Activated CD8-positive, alpha-beta memory T cell treated with anti-CD3 and anti-CD28 coated beads for 48 hours (primary cell): Measurements from ENCODE around the gene ATP5ME.
"Not testable (repeated sequence)": the region's sequence is repeated elsewhere in the genome, so short reads cannot be mapped to it uniquely, and the experiment has no call there.

Experiments
- DNase-seq, 3 experiments: peaks; one replicate each; pipeline ENCODE4 v3.0.0-alpha.2; 2020; ENCODE audit warnings: low read depth in 2 of 3, low spot score in 2 of 3

ATP5ME gene, protein sequence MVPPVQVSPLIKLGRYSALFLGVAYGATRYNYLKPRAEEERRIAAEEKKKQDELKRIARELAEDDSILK

DNA sequence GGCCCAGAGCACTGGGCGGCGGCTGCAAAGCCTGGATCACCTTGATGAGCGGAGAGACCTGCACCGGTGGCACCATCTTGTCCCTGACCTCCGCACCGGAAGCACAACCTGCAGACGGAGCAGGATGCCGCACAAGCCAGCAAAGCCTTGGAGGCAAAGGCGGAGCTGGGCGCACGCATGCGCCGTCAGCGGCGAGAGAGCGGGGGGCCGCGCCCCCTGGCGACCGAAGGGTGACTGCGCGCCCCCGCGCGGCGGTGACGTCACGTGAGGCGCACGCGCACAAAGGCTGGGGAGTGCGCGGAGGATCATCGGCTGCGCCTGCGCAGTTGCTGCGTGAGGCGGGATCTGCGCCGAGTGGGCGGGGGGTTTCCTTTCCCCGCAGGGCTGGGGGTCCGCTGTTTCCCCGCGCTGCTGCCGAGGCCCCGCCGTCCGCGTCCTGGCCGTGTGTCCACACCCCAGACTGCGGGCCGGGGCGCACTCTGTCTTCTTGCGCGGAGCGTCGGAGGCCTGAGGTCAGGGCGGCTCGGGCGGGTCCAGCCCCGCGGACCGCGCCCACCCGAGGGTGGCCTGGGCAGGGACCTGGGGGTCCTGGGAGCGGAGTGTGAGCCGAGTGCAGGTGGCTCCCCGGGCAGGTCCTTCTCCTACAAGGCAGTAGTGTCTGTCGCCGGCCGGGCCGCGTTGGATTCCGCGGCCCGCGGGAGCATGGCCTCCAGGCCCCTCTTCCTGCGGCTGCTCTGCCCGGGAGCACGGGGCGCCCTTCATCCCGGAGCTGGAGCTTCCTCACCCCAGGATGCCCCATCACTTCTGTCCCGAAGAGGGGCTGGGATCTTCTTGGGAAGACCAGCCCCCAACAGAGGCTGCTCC is at the start of gene ATP5ME, which contains the start of gene MYL5:
ATP5ME (minus strand) TSS at position 105 of the 864 bp plus-strand sequence; CDS start at position 76, 29 bp downstream.
MYL5 (plus strand) TSS at position 371 of the 864 bp plus-strand sequence. CDS start 3,485 bp downstream, outside the sequence.
- DNase-seq: peak; percentile 94 to 98 (median 96)

DNA sequence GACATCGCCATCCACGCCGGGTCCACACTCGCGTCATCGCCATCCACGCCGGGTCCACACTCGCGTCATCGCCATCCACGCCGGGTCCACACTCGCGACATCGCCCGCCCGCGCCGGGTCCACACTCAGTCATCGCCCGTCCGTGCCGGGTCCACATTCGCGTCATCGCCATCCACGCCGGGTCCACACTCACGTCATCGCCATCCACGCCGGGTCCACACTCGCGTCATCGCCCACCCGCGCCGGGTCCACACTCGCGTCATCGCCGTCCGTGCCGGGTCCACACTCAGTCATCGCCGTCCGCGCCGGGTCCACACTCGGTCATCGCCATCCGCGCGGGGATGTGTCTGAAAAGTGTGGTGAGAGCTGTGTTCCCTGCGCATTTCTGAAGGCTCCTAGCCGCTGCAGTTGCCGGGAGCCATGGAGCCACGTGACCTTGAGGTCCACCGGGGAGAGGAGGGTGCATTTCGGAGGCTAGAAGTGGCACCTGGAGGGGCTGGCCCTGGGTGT is 48.8 kb upstream of the ATP5ME start:
- DNase-seq: no peak

DNA sequence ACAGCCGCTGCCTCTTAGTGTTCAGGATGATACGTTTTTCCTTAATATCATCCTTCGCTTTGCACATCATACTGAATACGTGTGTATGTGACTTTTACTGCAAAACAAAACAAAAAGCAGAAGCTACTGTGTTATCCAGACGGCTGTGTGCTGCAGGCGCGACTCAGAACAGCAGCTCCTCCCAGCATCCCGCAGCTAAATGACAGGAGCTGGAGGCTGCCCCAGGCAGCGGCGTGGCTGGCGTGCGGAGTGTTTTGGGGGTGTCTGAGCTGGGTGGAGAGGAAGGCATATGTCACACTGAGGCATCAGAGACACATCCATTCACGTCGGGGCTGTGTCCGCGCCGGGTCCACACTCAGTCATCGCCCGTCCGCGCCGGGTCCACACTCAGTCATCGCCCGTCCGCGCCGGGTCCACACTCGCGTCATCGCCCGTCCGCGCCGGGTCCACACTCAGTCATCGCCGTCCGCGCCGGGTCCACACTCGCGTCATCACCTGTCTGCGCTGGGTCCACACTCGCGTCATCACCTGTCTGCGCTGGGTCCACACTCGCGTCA is 48.2 kb upstream of the ATP5ME start:
- DNase-seq: no peak

DNA sequence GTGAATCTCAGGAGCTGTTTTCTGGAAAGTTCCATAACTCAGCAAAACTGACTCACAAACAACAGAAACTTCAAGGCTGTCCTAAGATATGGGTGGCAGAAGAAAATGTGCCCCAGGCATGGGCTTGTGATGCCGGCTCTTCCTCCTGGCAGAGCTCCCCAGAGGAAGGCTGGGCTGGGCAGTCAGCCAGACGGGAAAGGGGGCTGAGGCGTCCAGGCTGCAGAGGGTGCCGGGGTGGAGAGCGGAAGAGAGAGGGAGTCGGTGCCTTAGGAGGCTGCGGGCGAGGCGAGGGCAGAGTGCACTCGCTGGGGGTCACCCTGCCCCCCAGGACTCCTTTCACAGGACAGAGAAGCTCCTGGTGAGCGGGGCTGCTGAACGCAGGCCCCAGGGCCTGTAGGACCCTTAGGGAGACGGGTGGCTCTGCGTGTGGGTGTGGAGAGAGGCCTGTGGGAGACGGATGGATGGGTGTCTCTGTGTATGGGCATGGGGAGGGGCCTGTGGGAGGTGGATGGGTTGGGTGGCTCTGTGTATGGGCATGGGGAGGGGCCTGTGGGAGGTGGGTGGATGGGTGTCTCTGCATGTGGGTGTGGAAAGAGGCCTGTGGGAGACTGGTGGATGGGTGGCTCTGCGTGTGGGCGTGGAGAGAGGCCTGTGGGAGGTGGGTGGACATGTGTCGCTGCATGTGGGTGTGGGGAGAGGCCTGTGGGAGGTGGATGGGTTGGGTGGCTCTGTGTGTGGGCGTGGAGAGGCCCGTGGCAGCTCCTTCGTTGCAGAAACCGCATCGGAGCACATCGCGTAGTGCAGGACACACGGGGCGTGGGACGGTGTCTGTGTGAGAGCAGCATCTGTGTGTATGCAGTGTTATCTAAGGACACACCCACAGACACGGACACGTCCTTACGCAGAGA is 47.4 kb upstream of the ATP5ME start:
- DNase-seq: no peak

DNA sequence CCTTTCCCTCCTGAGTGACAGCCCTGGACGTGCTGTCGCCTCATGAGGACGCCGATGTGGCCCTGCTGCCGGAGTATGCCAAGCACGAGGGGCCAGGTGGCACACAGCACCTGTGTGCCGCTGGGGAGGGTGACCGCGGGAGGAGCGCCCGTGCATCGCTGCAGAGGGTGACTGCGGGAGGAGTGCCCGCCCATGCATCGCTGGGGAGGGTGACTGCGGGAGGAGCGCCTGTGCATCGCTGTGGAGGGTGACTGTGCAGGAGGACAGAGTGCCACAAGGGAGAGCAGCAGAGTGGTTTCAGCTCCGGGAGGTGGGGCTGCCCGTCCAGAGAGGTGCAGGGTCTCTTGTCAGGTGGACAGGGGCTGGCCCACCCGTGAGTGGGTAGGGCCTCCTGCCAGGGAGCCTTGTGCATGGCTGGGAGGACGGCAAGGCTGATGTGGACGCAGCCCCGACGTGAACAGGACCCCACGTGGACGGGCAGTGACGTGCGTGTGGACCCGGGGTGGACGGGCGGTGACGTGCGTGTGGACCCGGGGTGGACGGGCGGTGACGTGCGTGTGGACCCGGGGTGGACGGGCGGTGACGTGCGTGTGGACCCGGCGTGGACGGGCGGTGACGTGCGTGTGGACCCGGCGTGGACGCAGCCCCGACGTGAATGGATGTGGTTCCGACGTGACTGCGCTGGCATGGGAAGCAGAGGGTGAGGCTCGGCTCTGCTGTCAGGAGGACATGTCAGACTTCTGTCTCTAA is 46.2 kb upstream of the ATP5ME start:
- DNase-seq: no peak

DNA sequence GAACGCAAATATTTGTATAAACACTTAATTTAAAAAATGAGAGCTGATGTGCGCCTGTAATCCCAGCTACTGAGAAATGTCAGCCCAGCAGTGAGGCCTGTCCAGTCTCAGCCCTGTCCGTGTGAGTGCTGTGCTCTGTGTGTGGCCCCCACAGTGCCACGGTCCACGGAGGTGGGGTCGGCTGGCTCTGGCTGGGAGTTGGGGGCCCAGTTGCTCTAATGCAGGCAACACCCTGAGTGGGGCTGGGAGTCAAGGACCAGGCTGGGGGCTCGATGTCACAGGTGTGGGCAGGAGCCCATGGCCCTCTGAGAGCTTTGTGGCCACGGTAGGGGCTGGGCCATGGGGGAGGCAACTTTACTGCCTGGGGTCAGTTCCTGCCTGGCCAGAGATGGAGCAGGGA is 44.4 kb upstream of the ATP5ME start:
- DNase-seq: no peak

DNA sequence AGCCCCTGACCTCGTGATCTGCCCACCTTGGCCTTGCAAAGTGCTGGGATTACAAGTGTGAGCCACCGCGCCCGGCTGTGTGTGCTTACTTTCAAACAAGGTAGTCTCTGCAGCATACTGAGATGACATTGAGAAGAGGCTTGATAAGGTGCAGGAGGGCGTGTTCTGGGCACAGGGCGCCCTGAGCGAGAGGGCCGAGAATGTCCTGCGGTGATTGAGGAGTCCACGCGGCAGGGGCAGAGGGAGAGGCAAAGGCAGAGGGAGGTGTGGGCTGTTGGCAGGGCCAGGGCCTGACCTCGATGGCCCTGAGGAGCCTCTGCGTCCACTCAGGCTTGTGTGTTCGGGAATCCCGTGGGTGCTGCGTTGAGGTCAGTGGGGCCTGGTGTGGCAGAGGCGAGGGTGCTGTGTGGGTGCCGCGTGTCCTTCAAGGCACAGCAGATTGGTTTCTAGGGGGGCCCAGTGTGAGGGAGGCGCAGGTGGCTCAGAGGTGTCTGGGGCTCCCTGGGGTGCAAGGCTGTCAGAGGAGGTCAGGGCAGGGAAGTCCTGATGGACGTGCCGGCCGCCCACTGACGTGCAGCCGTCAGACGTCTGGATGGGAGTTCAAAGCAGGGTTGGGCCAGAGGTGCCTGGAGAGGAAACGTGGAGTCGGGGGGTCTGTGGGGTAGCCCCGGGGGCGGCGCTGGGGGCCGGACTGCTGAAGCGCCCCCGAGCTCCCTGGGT is 43.7 kb upstream of the ATP5ME start:
- DNase-seq: no peak

DNA sequence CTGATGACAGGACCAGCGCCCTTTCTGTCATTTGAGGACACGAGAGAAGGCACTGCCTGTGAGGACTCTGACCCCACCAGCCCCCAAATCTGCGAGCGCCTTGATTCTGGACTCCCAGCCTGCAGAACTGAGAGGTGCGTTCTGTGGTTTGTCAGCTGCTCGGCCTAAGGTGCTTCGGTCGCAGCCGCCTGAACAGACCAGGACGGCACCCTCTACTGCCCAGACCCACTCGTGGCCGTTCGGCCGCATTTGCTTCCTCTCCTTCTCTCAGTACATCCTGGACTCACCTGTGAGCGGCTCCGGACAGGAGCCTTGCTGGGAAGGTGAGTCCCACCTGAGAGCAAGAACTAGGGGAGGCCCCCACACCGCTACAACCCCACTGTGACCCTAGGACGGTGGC is 40.0 kb upstream of the ATP5ME start:
- no peak for DNase-seq

DNA sequence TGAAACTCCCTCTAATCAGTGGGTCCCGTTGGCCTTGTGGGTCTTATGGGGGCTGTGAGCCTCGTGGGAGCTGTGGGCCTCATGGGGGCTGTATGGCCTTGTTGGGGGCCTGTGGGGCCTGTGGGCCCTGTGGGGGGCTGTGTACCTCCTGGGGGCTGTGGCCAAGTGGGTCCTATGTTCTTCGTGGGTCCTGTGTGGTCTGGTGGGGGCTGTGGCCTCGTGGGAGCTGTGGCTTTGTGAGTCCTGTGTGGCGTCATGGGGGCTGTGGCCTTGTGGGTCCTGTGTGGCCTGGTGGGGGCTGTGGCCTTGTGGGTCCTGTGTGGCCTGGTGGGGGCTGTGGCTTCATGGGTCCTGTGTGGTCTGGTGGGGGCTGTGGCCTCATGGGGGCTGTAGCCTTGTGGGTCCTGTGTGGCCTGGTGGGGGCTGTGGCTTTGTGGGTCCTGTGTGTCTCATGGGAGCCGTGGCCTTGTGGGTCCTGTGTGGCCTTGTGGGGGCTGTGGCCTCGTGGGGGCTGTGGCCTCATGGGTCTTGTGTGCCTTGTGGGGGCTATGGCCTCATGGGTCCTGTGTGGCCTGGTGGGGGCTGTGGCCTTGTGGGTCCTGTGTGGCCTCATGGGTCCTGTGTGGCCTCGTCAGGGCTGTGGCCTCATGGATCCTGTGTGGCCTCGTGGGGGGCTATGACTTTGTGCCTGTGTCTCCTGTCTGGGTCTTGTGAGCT is 39.0 kb upstream of the ATP5ME start:
- DNase-seq: no peak

DNA sequence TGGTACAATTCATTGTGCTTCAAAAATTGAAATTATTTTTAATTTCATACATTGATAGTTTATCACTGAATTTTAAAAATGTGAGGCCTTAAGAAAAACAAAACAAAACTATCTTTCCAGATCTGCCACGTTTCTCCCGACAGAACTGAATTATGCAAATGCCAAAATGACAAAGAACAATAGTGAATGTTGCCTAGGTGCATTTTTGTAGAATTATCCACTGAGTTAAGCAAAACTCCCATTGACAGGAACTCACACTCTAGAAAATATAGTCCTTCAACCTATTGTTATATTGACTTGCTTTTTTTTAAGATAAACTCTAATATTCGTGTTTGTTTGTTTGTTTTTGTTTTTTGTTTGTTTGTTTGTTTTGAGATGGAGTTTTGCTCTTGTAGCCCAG is 38.0 kb upstream of the ATP5ME start:
- DNase-seq: no peak

DNA sequence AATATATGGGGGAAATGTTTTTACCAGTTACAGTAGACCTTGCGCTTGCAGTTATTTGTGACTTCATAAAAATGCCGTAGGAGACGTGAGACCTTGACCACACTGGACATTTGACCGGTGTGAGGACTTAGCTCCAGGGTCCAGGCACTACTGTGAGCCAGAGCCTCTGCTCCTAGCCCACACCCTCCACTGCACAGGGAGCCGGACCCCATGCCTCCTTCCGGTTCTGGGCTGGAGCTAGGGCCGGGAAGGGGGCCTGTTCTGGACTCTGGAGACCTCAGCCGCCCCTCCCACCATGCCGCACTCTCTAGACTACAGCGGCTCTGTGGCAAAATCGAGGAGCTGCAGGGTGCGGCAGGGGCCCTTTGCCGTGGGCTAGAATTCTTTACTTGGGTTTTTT is 36.8 kb upstream of the ATP5ME start:
- no peak for DNase-seq

DNA sequence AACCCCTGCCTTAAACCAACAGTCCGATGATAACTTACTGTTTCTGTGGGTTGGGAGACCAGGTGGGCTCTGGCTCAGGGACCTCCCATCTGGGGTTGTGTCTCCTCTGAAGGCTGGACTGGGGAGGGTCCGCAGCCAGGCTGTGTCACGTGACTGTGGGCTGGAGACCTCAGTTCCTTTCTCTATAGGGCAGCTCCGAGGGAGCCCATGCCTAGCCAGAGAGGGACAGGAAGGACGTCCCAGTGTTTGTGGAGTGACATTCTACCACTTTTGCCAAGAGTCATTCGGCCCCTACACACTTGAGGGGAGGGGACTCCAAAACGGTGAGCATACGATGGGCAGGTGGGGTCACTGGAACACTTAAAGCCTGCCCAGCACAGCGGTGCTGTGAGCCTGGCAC is 36.0 kb upstream of the ATP5ME start:
- DNase-seq: no peak

DNA sequence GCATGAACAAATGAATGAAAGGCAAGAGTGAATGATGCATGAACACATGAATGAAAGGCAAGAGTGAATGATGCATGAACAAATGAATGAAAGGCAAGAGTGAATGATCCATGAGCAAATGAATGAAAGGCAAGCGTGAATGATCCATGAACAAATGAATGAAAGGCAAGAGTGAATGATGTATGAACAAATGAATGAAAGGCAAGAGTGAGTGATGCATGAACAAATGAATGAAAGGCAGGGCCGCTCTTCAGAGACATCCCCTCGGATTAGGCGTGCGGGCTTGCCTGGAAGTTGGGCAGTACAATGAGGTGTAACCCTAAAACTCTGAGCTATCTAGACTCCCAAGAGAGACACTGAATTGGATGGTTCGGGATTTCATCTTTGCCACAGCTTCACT is 35.3 kb upstream of the ATP5ME start:
- DNase-seq: no peak

DNA sequence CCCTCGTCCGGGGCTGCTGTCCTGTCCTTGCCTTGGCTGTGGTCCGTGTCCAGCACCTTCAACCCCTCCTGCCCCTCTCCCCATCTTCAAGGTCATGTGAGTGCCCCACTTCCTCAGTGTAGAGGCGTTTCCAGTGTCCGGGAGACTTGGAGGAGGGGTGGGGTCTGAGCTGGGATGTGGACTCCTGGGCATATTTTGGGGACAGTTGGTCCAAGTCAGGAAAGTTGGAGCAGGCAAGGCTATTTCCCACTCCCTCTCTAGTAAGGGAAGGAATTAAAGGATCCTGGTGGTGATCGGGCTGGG is 34.5 kb upstream of the ATP5ME start:
- no peak for DNase-seq

DNA sequence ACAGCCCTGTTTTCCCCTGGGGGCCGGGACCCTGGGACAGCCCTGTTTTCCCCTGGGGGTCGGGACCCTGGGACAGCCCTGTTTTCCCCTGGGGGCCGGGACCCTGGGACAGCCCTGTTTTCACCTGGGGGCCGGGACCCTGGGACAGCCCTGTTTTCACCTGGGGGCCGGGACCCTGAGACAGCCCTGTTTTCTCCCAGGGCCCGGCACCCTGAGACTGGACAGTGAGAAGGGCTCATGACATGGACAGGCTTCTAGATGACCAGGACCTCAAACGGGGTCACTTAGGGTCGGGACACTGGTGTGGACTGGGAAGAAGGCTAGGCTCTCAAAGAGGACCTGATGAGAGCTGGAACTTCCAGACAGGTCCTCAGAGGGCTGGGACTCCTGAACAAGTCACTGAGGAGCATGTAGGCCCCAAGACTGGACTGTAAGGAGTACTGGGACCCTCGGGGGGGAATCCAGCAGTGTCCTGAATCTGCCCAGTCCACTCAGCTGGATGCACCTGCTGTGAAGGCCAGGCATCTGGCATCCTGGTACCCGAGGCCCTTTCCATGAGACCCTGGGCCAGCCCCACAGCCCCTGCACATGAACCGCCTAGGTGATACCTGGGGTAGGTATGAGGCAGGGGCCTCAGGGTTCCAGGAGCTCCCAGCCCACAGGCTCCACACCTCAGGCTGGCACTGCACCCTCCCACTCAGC is 34.0 kb upstream of the ATP5ME start:
- DNase-seq: no peak

DNA sequence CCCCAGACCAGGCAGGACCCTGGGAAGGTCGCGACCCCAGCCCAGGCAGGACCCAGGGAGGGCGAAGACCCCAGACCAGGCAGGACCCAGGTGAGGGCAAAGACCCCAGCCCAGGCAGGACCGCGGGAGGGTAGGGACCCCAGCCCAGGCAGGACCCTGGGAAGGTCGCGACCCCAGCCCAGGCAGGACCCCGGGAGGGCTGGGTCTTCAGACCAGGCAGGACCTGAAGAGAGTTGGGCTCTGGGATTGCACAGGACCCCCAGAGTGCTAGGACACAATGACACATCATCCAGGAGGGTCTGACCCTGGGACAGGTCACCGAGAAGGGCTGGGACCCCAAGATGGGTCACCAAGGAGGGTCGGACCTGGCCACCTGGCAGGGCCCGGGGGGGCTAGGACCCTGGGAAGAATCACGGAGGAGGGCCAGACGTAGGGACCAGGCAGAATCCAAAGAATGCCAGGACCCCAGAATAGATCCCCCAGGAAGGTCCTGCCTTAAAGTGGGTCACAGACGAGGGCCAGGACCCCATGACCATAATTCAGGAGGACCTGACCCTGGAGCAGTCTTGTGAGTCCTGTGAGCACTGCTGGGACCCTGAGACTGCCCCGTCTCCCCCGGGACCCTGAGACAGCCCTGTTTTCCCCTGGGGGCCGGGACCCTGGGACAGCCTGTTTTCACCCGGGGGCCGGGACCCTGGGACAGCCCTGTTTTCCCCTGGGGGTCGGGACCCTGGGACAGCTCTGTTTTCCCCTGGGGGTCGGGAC is 32.9 kb upstream of the ATP5ME start:
- no peak for DNase-seq

DNA sequence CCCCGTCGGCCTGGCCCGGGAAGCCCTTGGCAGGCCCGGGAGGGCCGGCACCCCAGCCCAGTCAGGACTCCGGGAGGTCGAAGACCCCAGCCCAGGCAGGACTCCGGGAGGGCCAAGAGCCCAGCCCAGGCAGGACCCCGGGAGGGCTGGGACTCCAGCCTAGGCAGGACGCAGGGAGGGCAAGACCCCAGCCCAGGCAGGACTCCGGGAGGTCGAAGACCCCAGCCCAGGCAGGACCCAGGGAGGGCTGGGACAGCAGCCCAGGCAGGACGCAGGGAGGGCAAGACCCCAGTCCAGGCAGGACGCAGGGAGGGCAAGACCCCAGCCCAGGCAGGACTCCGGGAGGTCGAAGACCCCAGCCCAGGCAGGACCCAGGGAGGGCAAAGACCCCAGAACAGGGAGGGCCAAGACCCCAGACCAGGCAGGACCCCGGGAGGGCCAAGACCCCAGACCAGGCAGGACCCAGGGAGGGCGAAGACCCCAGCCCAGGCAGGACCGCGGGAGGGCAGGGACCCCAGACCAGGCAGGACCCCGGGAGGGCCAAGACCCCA is 32.1 kb upstream of the ATP5ME start:
- DNase-seq: not testable (repeated sequence)
